HG03103 (cell line): ENCODE results near the gene PRELP.
"Not testable (repeated sequence)": the region's sequence is repeated elsewhere in the genome, so short reads cannot be mapped to it uniquely, and the experiment has no call there.

Source experiments
- ATAC-seq: cut with Tn5 transposase; IDR thresholded peaks from one replicate; pipeline ENCODE4 v1.9.1; 2021; ENCODE audit warnings: low read depth; ENCODE audit not compliant: unreplicated experiment

PRELP gene

GRCh38 chr1:203504400-203505250 is 29.0 kb downstream of the PRELP start:
- ATAC-seq, result no peak

- ATAC-seq, result no peak
Measured at GRCh38 chr1:203505526-203506204, 30.1 kb downstream of the PRELP start.

- ATAC-seq, result no peak
Measured at GRCh38 chr1:203506858-203507626, 31.4 kb downstream of the PRELP start.

- ATAC-seq, result no peak
Measured at GRCh38 chr1:203507759-203508158, 32.2 kb downstream of the PRELP start.

- ATAC-seq, result no peak
Measured at GRCh38 chr1:203508463-203509073, 33.0 kb downstream of the PRELP start.

GRCh38 chr1:203509135-203509534 is 33.5 kb downstream of the PRELP start:
- ATAC-seq, result no peak

- no peak for ATAC-seq
Measured at GRCh38 chr1:203511513-203511912, 35.9 kb downstream of the PRELP start.

- ATAC-seq, result no peak
Measured at GRCh38 chr1:203511930-203512329, 36.3 kb downstream of the PRELP start.

- no peak for ATAC-seq
Measured at GRCh38 chr1:203512517-203512847, 36.9 kb downstream of the PRELP start.

- no peak for ATAC-seq
Measured at GRCh38 chr1:203512848-203513584, 37.4 kb downstream of the PRELP start.

- no peak for ATAC-seq
Measured at GRCh38 chr1:203513585-203514031, 38.0 kb downstream of the PRELP start.

GRCh38 chr1:203516184-203516583 is 40.6 kb downstream of the PRELP start:
- no peak for ATAC-seq

GRCh38 chr1:203516906-203517305 is 41.3 kb downstream of the PRELP start:
- no peak for ATAC-seq

GRCh38 chr1:203517426-203518110 is 42.0 kb downstream of the PRELP start:
- ATAC-seq, result no peak

GRCh38 chr1:203518139-203518538 is 42.5 kb downstream of the PRELP start:
- not testable (repeated sequence) for ATAC-seq

- no peak for ATAC-seq
Measured at GRCh38 chr1:203518541-203518940, 42.9 kb downstream of the PRELP start.

- no peak for ATAC-seq
Measured at GRCh38 chr1:203519053-203519840, 43.6 kb downstream of the PRELP start.

GRCh38 chr1:203519896-203520295 is 44.3 kb downstream of the PRELP start:
- ATAC-seq, result no peak

- no peak for ATAC-seq
Measured at GRCh38 chr1:203520315-203520714, 44.7 kb downstream of the PRELP start.
